ENCODE results near the gene PRDM7.
A peak's percentile ranks its signal among the peaks of the same experiment; 100 is the strongest.
"Not testable (repeated sequence)": the region's sequence is repeated elsewhere in the genome, so short reads cannot be mapped to it uniquely, and the experiment has no call there.

Gene PRDM7

DNA sequence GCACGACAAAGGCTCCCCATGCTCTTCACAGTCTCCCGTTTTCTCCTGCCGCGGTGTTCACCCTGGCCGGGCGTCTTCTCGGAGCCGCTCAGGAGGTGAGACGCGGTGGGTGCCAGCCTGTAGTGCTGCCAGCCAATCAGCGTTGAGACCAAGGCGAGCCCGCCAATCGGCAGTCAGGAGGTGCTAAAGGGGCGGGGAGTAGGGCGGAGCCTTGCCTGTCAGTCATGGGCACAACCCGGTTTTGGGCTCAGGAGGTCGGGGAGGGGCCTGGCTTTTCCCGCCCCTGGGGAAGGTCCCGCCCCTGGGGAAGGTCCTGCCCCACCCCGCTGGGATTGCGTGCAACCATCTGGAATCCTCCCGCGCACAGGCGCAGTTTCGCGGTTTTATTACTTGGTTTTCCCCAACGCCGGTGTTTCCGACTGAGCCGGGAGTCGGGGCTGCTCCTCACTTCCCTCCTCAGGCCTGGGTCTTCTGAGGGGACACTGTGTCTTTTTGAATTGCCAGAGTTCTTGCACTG lies at the start of gene PRDM7:
Gene PRDM7, minus strand, starts transcription at position 92 of the 517 bp plus-strand sequence. CDS start 1,421 bp downstream, outside the sequence.
- peak; percentile 93 to 95 for DNase-seq (ENCODE audit: low read depth in 2 of 2, low spot score in 1 of 2)

DNA sequence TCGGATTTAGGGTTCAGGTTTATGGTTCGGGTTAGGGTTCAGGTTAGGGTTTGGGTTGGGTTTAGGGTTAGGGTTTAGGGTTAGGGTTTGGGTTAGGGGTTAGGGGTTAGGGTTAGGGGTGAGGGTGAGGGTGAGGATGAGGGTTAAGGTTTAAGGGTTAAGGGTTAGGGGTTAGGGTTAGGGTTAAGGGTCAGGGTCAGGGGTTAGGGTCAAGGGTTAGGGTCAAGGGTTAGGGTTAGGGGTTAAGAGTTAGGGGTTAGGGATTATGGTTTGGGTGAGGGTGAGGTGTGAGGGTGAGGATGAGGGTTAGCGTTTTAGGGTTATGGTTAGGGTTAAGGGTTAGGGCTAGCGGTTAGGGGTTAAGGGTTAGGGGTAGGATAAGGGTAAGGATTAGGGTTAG lies 44.7 kb upstream of the PRDM7 start:
- DNase-seq (ENCODE audit: low read depth in 2 of 2, low spot score in 1 of 2), result not testable (repeated sequence)

DNA sequence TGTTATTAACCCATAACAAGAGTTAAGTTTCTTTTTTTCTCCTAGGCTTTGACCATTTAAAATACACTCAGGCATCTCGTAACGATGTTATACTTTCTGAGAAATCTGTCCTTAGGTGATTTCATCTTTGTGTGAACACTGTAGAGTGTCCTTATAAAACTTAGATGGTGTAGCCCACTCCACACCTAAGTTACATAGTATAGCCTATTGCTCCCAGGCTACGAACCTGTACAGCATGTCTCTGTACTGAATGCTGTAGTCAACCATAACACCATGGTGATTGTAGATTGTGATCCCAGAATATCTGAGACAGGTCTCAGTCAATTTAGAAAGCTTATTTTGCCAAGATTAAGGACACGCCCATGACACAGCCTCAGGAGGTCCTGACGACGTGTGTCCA lies 30.5 kb upstream of the PRDM7 start:
- not testable (repeated sequence) for DNase-seq (ENCODE audit: low read depth in 2 of 2, low spot score in 1 of 2)

DNA sequence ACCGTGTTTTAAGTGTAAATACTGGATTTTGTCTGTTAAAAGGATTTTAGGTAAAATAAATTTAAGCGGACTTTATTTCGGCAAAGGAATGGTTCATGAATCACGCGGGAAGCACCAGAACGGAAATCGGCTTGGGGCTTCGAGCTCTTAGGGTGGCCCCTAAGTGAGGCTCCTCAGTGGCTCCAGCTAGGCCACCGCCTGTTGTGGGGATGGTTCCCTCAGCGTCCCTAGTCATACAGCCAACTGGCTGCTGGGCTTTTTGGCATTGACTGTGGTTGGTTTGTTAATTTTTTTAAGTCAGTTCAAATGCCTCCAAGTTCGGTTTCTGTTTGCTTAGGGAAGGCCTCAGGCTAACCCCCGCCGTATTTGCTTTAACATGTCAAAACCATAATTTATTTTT lies 29.9 kb upstream of the PRDM7 start:
- not testable (repeated sequence) for DNase-seq (ENCODE audit: low read depth in 2 of 2, low spot score in 1 of 2)

DNA sequence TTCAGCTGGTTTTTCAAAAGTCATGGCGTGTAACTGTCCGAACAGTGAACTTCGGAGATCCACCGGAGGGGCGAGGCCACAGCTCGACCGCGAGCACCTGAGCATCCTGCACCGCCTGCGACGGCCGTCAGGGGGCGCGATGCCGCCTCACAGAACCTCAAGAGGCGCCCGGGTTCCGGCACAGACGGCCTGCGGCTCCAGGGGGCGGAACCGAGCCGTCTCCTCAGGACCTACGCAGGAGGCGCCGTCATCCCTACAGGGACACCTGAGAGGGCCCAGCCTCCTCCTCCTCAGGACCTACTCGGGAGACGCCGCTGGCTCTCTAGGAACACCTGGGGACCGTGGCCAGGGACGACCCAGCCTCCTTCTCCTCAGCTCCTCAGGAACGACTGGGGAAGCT lies 29.1 kb upstream of the PRDM7 start:
- peak; percentile 10 to 36 for DNase-seq (ENCODE audit: low read depth in 2 of 2, low spot score in 1 of 2)

DNA sequence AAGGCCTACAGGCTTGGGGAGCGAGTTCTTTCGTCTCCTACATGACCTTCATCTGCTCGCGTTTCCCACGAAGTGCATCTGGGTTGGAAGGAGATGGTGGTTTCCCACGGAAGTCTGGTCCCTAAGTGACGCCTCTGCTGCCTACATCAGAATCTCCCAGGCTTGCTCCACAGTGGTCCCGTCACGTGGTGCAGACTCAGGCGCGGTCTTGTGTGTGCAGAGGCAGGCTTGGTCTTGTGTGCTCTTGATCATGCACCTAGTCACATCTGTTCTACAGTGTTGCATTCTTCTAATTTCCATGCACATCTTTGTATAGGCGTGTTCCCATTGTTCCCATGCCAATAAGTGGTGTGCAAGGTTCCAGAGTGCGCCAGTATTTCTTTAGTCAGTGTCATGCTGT lies 27.6 kb upstream of the PRDM7 start:
- not testable (repeated sequence) for DNase-seq (ENCODE audit: low read depth in 2 of 2, low spot score in 1 of 2)

DNA sequence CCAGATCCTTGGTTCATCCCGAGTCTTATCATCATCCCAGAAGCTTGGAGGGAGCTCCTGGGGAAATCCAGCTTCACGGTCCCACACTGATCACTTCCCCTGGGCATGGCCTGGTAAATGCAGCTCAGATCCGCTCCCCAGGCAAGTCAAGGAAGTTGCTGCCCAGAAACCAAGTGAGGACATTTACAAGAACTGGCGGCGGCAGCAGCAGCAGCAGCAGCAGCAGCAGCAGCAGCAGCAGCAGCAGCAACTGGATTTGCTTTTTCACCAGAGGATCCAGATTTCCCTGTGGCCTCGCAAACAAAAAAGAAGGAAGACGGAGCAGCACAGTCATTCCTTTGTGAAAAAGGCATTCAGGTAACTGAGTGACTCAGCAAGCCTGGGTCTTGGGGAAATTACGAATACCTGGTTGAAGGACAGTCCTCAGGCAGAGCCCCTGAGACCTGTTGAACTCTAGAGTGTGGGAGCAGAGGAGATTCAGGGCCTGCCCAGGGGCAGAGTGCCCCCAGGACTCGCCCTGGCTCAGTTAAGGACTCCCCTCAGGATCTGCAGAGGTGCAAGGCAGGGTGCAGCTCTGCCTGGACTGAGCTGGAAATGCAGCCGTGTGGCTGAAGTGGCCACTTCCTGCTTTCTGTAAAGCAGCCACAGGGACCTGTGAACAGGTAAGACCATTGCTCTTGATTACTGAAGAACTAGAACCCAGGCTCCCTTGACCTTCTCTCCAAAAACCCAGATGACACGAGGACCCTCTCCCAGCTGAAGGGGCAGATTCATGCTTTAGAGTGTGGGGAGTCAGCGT lies 25.2 kb upstream of the PRDM7 start:
- not testable (repeated sequence) for DNase-seq (ENCODE audit: low read depth in 2 of 2, low spot score in 1 of 2)

DNA sequence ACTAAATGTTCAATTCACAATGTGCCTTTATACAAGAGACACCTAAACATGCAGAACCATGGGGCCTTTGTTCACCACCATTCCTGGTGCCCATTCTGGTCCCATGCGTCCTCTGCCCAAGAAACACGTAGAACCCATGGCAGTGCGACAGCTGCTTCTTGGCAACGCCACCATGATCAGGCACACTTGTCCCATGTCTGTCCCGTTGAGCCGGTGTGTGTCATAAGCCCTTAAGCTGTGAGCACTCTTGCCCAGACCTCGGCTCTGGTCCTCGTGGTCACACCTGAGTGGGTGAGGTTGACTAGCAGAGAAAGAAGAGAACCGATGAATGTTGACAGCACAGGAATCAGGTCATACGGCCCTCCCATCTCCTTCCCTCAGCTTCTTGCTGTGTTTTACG lies 24.2 kb upstream of the PRDM7 start:
- DNase-seq (ENCODE audit: low read depth in 2 of 2, low spot score in 1 of 2), result not testable (repeated sequence)

DNA sequence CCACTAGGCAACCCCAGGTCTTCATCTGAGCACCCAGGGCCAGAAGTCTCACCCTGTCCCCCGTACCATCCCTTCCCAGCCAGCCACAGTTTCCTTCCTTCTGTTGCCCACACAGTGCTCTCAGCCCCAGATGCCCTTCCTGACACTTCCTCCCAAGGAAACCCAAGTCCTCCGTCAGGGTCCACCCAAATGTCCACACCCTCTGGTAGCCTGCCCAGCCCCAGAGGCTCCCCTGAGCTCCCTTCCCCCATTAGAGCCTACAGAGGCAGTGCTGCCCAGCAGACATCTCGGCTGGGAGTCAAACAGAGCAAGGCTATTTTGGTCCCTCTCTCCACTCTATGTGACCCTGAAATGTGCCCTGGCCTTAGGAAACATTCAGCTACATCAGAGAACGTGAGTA lies 23.7 kb upstream of the PRDM7 start:
- not testable (repeated sequence) for DNase-seq (ENCODE audit: low read depth in 2 of 2, low spot score in 1 of 2)

DNA sequence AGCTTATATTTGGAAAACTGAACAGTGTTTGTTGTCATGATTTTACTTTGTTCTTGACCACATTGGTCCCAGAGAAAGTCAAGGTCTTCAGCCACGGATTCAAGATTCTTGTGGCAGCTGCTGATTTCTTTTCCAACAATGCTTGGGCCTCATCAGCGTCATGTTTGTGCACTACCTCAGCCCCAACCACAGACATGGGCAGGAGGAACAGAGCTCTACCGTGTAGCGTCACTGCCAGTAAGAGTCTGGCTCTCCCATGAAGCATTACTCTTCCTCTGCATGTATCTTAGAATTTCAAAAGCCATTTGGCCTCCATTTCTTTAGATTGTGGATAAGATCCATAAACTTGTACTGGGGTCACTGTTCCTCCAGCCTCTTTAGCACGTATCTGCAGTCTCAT lies 23.1 kb upstream of the PRDM7 start:
- not testable (repeated sequence) for DNase-seq (ENCODE audit: low read depth in 2 of 2, low spot score in 1 of 2)

DNA sequence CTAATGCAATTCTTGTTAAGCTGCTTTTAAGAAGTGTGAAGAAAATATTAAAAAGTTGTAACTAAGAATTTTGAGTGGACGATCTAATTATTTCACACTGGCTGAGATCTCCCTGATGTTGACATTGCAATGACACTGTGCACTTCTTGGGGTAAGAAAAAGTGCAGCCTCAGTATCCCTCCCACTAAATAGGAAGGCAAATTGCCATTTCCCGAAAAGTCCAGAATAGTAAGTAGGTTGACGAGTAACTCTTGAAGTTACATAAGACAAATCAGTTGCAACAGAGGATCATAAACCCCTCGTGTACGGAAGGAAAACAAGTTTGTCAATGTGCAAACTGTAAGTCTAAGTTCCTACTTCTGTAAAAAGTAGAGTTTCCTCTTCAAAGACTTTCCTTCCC lies 21.8 kb upstream of the PRDM7 start:
- not testable (repeated sequence) for DNase-seq (ENCODE audit: low read depth in 2 of 2, low spot score in 1 of 2)

DNA sequence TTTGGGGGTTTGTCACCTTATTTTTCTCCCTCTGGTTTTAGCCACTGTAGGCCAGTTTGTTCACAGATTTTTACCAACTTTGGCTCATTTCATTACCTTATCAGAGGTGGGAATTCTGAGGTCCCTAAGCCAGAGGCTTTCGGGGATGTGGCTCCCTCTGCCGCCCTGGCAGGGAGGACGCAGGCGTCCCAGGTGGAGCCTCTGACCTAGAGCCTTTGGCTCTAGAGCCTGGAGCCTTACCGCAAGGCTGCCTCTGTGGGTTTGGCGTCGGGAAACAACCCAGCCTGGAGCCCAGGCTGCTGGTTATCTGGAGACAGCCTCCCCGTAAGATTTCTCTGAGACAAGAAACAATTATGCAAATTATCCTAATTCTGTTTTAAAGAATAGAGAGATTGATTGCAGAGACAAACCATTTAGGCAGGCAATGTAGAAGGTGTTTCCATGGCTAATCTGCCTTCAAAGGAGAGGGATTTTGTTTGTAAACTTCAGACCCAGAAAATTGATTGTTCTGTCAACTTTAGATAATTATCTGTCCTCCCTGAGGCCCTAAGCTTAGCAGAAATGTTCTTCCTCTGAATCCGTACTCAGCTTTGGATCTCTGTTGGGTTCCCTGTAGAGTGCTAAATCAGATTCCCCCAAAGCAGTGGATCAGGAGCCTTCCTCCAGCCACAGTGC lies 20.0 kb upstream of the PRDM7 start:
- not testable (repeated sequence) for DNase-seq (ENCODE audit: low read depth in 2 of 2, low spot score in 1 of 2)

DNA sequence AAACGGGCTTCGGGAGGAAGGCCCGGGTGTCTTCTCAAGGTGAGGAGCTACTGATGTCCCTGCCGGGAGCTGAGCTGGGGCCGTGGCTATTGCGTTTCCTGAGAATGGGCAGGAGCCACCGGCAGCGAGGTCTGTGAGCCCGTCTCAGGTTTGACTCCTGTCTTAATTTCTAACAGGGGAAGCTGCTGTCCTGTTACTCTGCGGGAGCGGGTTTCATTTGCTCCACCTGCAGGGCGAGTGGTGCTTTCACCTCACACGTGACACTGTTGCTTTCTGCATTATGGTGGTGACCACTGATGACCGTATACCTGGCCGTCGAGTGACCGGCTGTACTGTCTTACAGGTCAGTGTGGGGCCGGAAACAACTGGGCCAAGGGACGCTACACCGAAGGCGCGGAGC lies 17.7 kb upstream of the PRDM7 start:
- DNase-seq (ENCODE audit: low read depth in 2 of 2, low spot score in 1 of 2), result not testable (repeated sequence)

DNA sequence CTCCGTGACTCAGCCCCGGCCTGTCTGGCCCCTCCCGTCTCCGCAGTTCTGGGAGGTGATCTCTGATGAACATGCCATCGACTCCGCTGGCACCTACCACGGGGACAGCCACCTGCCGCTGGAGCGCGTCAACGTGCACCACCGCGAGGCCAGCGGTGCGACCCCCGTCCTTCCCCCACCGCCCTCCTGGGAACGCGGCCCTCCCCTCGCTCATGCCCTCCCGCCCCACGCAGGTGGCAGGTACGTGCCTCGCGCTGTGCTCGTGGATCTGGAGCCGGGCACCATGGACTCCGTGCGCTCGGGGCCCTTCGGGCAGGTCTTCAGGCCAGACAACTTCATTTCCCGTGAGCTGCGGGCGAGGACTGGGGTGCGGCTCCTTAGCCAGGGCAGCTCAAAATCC lies 17.2 kb upstream of the PRDM7 start:
- not testable (repeated sequence) for DNase-seq (ENCODE audit: low read depth in 2 of 2, low spot score in 1 of 2)

DNA sequence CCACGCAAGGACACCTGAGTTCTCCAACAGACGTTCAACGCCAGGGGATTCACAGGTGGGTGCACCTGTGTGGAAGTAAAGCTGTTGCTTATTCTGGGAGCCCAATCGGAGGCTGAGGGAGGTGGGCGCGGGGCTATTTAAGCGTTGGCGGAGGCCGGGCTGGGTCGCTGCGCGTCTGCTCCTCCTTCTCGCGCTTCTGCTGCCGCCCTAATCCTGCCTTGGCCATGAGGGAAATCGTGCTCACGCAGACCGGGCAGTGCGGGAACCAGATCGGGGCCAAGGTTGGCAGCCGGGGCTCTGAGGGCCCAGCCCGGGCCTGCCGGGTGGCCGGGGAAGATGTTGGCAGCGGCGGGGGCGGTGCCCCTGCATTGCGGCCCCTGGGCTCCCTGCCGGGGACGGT lies 16.7 kb upstream of the PRDM7 start:
- DNase-seq (ENCODE audit: low read depth in 2 of 2, low spot score in 1 of 2), result not testable (repeated sequence)

DNA sequence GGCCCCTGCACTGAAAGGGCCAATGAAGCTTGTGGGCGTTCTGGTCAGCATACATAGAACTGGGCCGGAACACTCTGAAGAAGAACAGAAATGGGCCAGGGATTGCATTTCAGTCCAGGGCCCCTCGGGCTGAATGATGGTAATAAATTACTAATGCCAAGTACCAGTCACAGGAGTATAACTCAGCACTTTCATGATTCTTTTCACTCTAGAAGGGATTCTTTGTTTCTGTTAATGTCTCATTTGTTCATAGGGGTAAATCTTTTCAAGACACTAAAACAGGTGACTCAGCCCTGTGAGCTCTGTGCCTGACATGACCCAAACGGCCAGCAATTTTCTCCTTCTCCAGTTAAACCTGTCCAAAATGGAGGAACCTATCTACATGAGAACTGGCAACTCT lies 15.7 kb upstream of the PRDM7 start:
- DNase-seq (ENCODE audit: low read depth in 2 of 2, low spot score in 1 of 2), result not testable (repeated sequence)

DNA sequence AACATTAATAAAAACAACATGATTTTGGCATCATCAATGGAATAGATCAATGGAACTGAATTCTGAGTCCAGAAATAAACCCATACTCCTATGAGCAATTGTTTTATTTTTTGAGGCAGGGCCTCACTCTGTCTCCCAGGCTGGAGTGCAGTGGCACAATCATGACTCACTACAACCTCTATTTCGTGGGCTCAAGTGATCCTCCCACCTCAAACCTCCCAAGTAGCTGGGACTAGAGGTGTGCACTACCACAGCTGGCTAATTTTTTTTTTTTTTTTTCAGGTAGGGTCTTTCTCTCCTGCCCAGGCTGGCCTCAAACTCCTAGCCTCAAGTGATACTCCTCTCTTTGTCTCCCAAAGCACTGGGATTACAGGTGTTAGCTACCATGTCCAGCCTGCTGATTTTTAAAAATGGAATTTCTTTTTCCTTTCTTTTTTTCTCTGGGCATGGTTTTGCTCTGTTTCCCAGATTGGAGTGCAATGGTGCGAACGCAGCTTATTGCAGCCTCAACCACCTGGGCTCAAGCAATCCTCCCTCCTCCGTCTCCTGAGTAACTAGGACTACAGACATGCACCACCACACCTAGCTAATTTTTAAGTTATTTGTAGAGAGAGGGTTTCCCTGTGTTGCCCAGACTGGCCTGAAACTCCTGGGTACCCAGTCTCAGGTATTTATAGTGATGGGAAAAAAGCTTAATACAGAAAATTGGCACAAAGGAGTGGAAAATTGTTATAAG lies 7.3 kb upstream of the PRDM7 start:
- DNase-seq (ENCODE audit: low read depth in 2 of 2, low spot score in 1 of 2), result no peak

DNA sequence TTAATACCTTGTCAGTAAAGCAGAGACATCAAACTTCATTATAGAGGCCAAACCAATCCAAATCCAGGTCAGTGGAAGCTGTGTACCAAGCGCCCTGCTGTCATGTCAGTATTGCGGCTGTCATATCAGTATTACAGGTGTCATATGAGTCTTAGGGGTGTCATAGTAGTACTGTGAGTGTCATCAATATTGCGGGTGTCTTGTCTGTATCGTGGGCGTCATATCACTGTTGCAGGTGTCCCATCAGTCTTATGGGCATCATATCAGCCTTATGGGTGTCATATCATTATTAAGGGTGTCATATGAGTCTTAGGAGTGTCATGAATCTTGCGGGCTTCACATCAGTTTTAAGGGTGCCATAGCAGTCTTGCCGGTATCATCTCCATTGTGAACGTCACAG lies 6.0 kb upstream of the PRDM7 start:
- DNase-seq (ENCODE audit: low read depth in 2 of 2, low spot score in 1 of 2), result no peak

DNA sequence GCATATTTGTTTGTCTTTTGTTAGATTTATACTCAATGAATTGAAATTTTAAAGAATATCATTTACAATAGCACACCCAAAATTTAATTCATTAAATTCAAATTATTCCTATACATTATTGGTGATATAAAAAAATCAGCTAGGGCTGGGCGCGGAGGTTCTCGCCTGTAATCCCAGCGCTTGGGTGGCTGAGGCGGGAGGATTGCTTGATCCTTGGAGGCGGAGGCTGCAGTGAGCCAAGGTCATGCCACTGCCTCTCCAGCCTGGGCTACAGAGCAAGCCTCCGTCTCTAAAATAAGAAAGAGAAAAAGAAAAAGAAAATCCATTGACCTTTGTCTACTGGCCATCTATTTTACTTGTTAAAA lies 4.5 kb upstream of the PRDM7 start:
- no peak for DNase-seq (ENCODE audit: low read depth in 2 of 2, low spot score in 1 of 2)

DNA sequence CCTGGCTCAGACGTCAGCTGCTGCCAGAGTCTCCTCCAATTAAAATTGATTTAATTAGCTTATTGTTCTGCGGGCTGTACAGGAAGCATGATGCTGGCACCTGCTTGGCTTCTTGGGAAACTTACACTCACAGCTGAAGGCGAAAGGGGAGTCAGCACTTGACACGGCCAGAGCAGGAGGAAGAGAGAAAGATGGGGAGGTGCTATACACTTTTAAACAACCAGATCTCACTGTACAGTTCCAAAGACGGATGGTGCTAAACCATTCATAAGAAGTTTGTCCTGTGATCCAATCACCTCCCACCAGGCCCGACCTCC lies 1.4 kb upstream of the PRDM7 start:
- DNase-seq (ENCODE audit: low read depth in 2 of 2, low spot score in 1 of 2), result no peak

DNA sequence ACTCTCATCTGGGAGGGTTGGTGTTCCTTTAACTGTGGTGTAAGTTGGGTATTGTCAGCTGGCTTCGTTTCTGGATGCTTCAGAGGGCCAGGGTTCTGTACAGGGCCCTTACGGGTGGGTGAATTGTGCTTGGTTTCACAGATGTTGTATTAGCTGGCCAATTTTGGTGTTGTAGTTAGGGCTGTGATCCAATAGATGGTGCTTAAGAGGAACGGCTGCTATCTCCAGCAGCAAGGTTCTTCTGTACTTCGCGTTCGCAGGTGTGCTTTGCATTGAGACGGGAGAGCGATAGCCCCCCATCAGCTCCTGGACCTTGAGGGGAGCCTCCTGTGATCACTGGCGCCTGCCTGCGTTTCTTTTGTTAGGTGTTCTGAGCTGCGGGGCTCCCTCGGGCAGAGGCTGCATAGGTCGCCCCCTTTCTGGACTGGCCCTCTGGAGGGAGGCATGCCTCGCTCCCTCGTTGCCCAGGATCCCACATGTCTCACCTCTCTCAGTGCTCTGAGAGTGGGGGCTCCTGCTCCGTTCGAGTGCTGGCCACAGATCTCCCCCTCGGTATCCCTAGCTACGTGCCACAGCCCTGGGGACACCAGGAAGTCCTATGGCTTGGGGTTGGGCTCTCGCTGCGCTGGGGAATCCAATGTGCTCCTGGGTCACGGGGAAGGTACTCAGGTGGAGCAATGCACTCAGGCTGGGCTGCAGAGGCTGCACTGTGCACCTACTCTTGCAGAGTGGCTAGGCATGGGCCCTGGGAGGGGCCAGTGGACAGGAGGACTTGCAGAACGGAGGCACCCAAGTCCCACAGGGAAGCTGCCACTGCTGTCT lies 837 bp upstream of the PRDM7 start:
- no peak for DNase-seq (ENCODE audit: low read depth in 2 of 2, low spot score in 1 of 2)
